NCI-H187 treated with DMSO at 0.1 percent for 48 hours (cell line): ENCODE measurements around the gene BAZ2B.

Source experiments
- DNase-seq: peaks from one replicate; lab custom pipeline; 2025; lab: John Stamatoyannopoulos, UW

BAZ2B gene

DNA sequence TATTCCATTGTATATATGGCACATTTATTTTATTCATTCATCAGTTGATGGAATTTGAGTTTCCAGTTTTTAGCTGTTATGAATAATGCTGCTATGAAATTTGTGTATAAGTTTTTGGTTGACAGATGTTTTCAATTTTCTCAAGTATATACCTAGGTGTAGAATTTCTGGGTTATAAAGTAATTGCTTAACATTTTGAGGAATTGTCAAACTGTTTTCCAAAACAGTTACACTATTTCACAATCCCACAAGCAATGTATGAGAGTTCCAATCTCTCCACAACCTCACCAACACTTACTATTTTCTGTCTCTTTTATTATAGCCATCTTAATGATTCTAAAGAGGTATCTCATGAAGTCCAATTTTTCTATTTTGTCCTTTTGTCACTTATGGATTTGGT lies 317.4 kb downstream of the BAZ2B start:
- DNase-seq, result no peak

DNA sequence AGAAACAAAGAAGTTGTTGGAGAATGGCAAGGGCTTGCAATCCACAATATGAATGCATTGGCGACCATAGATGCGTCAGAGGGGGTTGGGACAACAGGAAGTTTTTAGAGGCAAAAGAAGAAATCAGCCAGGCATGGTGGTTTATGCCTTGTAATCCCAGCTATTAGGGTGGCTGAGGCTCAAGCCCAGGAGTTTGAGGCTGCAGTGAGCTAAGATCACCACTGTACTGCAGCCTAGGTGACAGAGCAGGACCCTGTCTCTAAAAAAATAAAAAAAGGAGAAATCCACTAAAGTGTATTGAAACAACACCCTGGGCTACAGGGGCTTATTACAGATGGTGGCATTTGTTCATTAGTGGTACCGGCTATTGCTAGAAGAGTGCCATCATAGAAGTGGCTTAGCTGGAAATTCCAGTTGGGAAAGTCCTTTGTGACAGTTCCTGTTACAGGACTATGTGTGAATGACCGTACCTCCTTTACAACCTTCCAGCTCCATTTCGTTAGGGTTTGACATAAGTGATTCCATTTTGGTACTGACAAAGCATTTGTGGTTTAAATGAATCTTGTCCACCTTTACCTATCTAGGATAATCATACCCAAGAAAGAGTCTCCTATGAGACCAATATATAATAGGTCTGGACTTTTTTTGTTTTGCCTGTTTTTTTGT lies 319.2 kb downstream of the BAZ2B start:
- no peak for DNase-seq

DNA sequence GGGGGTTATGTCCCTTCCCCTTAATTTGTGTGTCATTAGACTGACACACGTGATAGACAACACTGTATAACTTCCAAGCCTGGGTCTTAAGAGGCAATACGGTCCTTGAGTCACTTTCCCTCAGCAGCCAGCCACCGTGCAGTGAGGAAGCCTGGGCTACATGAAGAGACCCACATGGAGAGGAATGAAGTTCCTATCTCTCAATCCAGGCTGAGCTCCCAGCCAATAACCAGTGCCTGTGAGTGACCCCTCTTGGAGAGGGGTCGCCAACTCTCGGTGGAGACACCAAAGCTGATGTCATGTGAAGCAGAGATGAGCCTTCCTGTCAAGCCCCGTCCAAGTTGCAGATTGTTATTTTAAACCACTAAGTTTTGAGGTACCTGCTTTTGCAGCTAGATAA lies 324.2 kb downstream of the BAZ2B start:
- DNase-seq, result no peak

DNA sequence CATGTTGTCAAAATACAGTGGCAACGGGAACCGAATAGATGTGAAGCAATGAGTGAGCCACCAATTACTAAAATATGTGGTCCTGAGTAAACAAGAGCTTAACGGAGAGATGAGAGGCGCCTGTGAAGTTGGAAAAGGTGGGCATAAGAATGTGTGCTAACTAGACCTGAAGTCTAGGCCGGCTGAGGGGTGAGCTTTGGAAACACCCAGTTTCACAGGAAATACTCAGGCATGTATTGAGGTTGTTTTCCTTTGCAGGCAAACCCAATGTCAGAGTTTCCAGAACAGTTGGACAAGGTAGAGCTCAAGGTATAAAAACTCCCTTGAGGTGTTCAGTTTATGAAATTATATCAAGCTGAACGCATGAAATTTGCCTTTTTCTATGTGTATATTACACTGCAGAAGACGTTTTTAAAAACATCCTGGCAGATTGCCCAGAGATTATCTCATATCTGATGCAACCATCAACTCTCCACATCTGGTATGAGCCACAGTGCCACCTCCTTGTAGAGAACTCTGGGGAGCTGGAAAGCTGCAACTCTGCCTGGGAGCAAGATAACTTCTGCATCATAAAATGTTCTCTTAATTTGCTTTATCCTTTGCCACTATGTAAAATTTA lies 325.9 kb downstream of the BAZ2B start:
- DNase-seq, result no peak

DNA sequence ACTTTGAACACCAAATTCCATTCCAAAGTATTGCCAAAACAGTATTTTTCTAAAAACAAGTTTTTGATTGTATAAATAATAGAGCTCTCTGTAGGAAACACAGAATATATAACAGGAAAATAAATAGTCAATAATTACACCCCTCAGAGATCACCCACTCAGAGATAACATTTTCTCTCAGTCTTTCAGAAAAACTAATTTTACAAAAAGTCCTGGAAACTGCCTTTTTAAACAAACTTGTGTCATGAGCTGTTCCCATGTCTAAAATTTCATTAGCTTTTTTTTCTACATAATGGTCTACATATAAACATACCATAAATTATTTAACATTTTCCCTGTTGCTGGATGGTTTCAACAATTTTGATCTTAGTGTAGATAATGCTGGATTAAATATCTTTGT lies 328.6 kb downstream of the BAZ2B start:
- no peak for DNase-seq

DNA sequence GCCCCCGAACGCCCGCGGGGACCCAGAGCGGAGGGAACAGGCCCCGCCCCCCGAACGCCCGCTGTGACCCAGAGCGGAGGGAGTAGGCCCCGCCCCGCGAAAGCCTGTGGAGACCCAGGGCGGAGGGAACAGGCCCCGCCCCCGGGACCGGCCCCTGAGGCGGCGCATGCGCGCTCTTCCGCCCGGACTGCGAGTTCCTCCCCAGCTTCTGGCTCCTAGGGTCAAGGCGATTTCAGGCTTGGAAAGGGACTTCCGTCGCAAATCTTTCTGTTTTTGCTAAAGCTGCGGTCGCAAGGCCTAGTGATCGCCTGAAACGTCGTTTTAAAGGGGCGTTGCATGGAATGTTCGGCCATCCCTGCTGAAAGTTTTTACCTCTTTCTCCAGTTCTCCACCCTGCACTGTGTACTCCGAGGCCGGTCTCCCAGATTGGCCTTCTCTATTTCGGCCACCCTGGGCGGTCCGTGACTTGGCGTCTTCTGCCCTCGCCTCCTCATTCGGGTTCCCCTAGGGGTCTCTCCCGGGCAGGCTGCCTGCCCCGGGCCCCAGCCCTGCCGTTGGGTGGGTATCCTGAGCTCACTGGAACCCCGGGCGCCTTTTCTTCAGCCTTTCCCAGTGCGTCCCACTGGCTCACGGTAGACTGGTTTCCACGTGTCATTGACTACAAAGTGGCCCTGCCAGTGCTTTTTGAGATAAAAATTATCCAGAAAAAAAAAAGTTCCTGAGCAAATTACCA lies 329.5 kb downstream of the BAZ2B start:
- peak; percentile 36 for DNase-seq

DNA sequence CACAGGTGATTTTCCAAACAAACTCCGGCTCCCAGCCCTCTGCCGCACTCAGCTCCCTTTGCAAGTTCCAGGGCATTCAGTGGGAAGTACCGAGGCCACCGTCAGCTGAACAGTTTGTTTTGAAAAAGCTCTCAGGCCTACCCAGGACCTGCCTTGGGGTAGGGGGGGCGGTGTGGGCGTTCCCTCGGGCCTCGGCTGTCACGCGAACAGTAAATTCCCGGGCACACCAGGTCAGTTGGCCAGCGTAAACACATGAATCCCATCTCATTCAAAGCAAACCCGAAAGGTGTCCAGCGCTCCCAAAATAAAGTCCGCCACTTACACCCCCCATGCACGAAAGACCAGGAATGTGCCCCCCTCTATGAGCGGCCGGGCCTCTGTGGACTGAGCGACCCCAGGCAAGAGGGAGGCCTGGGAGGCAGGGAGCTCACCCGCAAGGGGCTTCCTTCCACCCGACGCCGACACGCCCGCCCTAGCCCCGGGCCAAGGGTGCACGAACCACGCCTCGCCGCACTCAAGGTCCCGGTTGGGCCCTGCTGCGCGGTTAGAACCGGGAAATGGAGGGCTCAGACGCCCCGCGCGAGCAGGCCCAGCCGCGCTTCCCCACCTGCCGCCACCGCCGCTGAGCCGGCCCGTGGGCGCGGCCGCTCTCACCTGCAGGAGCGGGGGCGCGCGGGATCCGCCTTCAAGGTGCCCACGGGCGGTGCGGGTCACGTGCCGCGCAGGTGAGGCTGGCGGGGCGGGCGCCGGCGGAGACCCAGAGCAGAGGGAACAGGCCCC lies 330.2 kb downstream of the BAZ2B start, which contains the start of gene WDSUB1:
Gene WDSUB1 (minus strand): TSS at position 775 of the 780 bp plus-strand sequence. CDS start 3,634 bp downstream, outside the sequence.
- peak; percentile 57 for DNase-seq

DNA sequence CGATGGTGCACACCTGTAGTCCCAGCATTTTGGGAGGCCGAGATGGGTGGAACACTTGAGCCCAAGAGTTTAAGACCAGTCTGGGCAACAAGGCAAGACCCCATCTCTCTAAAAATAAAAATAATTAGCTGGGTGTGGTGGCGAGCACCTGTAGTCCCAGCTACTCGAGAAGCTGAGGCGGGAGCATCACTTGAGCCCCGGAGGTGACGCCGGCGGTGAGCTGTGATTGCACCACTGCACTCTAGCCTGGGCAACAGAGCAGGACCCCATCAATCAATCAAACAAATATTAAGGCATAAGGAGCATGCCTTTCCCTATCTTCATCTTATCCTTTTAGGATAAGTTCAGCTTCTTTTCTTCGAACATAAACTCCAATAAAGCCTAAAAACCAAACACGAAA lies 330.9 kb downstream of the BAZ2B start:
- no peak for DNase-seq

DNA sequence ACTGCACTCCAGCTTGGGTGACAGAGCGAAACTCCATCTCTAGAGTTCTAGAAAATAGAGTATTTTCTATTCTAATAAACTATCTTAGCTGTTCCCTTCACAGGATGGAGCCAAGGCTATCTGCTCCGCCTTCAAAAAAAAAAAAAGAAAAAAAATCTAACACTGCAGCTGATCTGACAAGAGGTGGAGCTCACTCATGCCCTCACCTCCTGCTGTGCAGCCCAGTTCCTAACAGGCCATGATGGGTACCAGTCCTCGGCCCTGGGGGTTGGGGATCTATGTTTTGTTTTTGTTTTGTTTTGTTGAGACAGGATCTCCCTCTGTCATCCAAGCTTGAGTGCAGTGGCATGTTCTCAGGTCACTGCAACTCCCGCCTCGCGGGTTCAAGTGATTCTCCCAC lies 332.8 kb downstream of the BAZ2B start:
- no peak for DNase-seq

DNA sequence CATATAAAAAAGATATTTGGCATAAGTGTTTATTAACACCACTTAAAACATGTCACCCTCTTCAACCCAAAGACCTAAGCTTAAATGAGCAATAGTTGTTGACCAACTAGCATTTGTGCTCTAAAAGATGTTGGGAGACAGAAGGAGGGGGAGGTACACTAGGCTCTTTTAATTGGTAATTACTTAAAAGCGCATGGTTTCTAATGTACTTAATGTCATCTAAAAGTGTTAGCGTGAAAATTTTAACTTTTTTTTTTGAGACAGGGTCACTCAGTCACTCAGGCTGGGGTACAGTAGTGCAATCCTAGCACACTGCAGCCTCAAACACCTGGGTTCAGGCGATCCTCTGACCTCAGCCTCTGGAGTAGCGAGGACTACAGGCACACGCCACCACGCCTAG lies 335.3 kb downstream of the BAZ2B start:
- DNase-seq, result no peak

DNA sequence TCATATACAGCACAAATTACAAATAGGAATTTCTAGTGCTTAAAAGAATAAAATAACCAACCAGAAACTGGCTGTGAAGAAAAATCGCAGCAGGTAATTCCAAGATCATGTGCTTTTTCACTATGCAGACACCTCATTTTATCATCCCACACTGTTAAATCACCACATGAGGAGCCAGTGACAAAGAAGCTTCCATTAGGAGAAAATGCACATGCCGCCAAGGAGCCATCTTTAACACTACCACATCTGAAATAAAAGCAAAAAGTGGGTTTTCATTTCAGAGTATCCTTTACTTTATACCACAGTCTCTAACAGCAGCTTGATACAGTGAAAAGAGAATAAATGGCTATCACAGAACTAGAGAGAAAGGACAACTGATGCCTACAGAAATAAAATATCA lies 336.6 kb downstream of the BAZ2B start:
- no peak for DNase-seq

DNA sequence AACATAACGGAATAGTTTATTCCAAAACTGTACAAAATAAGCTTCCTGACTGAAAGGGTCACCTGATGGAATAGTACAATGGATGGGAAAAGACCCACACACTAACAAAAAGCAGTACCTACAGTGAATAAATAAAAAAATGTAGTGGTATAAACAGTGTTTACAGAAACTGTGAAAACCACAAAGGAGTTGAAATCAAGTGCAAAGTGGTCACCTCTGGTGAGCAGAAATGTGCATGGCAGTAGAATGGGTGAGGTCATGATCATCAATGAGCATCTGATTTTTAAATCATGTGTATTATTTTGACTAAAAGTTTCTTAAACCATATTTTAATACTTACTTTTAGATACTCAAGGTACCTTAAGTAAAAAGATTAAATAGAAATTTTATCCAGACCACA lies 341.2 kb downstream of the BAZ2B start:
- DNase-seq, result no peak

DNA sequence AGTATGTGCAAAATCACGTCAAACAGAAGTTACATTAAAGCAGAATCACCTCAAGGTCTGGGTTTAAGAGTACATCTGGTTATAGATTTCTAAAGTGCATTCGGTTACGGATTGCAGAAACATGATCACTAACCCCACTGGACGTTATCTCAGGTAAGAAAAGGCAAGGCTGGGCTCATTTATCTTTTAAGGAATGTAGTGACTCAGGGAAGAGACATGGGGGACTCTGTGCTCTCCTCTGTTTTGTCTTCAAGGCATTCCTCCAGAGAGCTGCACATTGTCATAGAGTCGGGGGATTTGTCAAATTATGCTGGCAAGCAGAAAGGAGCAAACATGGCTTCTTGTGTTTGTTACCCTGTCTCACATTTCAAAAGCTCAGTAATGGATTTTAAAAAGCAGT lies 344.2 kb downstream of the BAZ2B start:
- no peak for DNase-seq

DNA sequence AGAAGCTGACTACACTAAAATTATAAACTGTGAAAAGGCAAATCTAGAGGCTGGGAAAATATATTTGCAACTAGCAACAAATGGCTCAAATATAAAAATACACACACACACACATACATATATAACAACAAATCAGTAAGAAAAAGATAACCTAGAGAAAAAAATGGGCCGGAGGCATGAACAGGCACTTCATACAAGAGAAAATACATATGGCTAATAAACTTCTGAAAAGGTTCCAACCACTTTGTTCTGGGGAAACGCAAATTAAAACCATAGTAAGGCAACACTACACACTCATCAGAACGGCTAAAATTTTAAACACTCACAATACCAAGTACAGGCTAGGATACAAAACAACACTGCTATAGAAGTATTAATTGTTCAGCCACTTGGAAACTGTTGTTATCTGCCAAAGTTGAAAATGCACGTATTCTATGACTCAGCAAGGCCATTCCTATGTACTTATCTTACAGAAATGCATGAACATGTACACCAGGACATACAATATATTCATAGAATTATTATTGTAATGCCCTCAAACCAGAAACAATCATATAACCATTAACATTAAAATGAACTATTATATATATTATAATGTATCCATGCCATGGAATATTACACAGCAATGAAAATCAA lies 345.5 kb downstream of the BAZ2B start:
- no peak for DNase-seq
